GM12878 (cell line): ENCODE results near the gene PPP6R2. TPM values are rescaled to one million over a fixed set of nuclear protein-coding genes. Genes with fewer than 3 reads are reported as not detected.

ENCODE experiments used
- ATAC-seq: fragments of 200-7000 bp; cut with Tn5 transposase; 3 replicates; pipeline ENCODE4 v1.9.1; 2020; ENCODE audit warnings: mild to moderate bottlenecking, moderate library complexity
- BruUV-seq: library from RNA; stranded (reverse); fragments of 400-500 nt; replicated peaks from 2 replicates; lab custom pipeline; 2021; lab: Mats Ljungman, UMichigan
- CTCF ChIA-PET: fragments of 300-600 bp; sonication (Branson Sonifier 250); formaldehyde crosslinking; extraction: SDS; loops from one replicate; lab custom pipeline; 2021; ENCODE audit warnings: inconsistent platforms; lab: Yijun Ruan, JAX
- POLR2A ChIA-PET: fragments of 350-600 bp; formaldehyde crosslinking; extraction: SDS; loops from one replicate; lab custom pipeline; 2021; ENCODE audit warnings: inconsistent platforms; lab: Charles Lee
- RAD21 ChIA-PET: fragments of 300-600 bp; sonication (Branson Sonifier 250); formaldehyde crosslinking; loops from one replicate; lab custom pipeline; 2023; ENCODE audit warnings: antibody characterized with exemption; ENCODE audit not compliant: unreplicated experiment; lab: Charles Lee
- SMC1A ChIA-PET: fragments of 300-600 bp; sonication (Branson Sonifier 250); formaldehyde crosslinking; loops from one replicate; lab custom pipeline; 2023; ENCODE audit not compliant: unreplicated experiment, uncharacterized antibody; lab: Charles Lee
- DNase-seq: peaks from one replicate; pipeline ENCODE4 v3.0.0-alpha.2; 2011; ENCODE audit warnings: low read depth, low spot score
- FAIRE-seq: peaks from 3 replicates; lab custom pipeline; 2011; peaks lifted over from hg19 to GRCh38; lab: Jason Lieb, UNC
- H2AFZ ChIP-seq: 2 replicates; pipeline ENCODE4 v1.6.0; 2011; ENCODE audit warnings: low read depth, low read length, control low read depth; ENCODE audit not compliant: control insufficient read depth
- H3K27ac ChIP-seq: 2 replicates; pipeline ENCODE4 v1.5.1; 2011; ENCODE audit warnings: control low read depth; ENCODE audit not compliant: control insufficient read depth, insufficient read depth
- H3K27me3 ChIP-seq, 2 experiments: replicated peaks in 1 of 2; 2 replicates each; pipeline versions ENCODE4 v1.6.0 to v1.6.1; 2011; ENCODE audit warnings: low read length in 1 of 2; ENCODE audit not compliant: control insufficient read depth in 2 of 2, insufficient read depth in 2 of 2
- H3K36me3 ChIP-seq, 2 experiments: 2 replicates each; pipeline ENCODE4 v1.5.1; 2011; ENCODE audit warnings: low read length in 1 of 2; ENCODE audit not compliant: control insufficient read depth in 2 of 2, insufficient read depth in 2 of 2
- H3K4me1 ChIP-seq: 2 replicates; pipeline ENCODE4 v1.6.1; 2011; ENCODE audit warnings: mild to moderate bottlenecking, low read length, moderate library complexity, mixed read lengths; ENCODE audit not compliant: control insufficient read depth, insufficient read depth
- H3K4me2 ChIP-seq: 2 replicates; pipeline ENCODE4 v1.6.0; 2011; ENCODE audit warnings: control low read depth; ENCODE audit not compliant: control insufficient read depth, insufficient read depth
- H3K4me3 ChIP-seq: fragments of 200-600 bp; sonication (generic); 2 replicates; pipeline ENCODE4 v1.5.1; 2016
- H3K79me2 ChIP-seq: 2 replicates; pipeline ENCODE4 v1.6.0; 2011; ENCODE audit warnings: low read length; ENCODE audit not compliant: control insufficient read depth, insufficient read depth
- H3K9ac ChIP-seq: 2 replicates; pipeline ENCODE4 v1.8.0; 2011; ENCODE audit warnings: low read length, control low read depth, mixed read lengths; ENCODE audit not compliant: control insufficient read depth, insufficient read depth
- H3K9me3 ChIP-seq: replicated peaks from 3 replicates; pipeline ENCODE4 v1.5.1; 2011; ENCODE audit warnings: mild to moderate bottlenecking, low read length; ENCODE audit not compliant: control insufficient read depth, insufficient read depth
- H4K20me1 ChIP-seq: 2 replicates; pipeline ENCODE4 v1.6.0; 2011; ENCODE audit not compliant: control insufficient read depth, insufficient read depth
- GATAD2B ChIP-seq: fragments of 450-650 bp; conservative IDR thresholded peaks from 2 replicates; pipeline ENCODE4 v1.6.1; 2017; ENCODE audit warnings: low read depth, mild to moderate bottlenecking, moderate library complexity
- LARP7 ChIP-seq: fragments of 450-650 bp; IDR thresholded peaks from 2 replicates; pipeline ENCODE4 v1.6.1; 2017; ENCODE audit warnings: mild to moderate bottlenecking
- NR2C1 ChIP-seq: fragments of 450-650 bp; IDR thresholded peaks from 2 replicates; pipeline ENCODE4 v1.6.1; 2017; ENCODE audit warnings: antibody characterized with exemption, mild to moderate bottlenecking, moderate library complexity
- RB1 ChIP-seq: fragments of 450-650 bp; formaldehyde crosslinking; IDR thresholded peaks from 2 replicates; pipeline ENCODE4 v1.6.1; 2017; ENCODE audit warnings: mild to moderate bottlenecking, borderline replicate concordance
- RUNX3 ChIP-seq: IDR thresholded peaks from 2 replicates; pipeline ENCODE4 v1.6.1; 2012; ENCODE audit warnings: low read length, inconsistent platforms
- WGBS: methylation state at CpG from one replicate; pipeline ENCODE4 v1.1.6; 2016; ENCODE audit warnings: low lambda C conversion rate; ENCODE audit not compliant: insufficient replicate concordance, insufficient coverage; ENCODE audit errors: missing lambda C conversion rate; 5-methylcytosine and 5-hydroxymethylcytosine counted together
- in situ Hi-C: fragments of 300-500 bp; cut with MboI; formaldehyde crosslinking; loops from 9 replicates; pipeline ENCODE4 v1.14.3; 2018; ENCODE audit warnings: mixed read lengths
- intact Hi-C: fragments of 100-400 bp; cut with micrococcal nuclease; formaldehyde crosslinking; loops from one replicate; pipeline ENCODE4 v1.14.2; 2022; ENCODE audit not compliant: unreplicated experiment
- polyA plus RNA-seq, 11 experiments: library from polyadenylated mRNA; depleted of rRNA in 4 of 11; unstranded in 6 of 11; stranded (reverse) in 5 of 11; fragments of >200 nt; fragmentation: Nextera tagmentation in 4 of 11; fragmentation: Illumina TruSeq in 1 of 11; extraction: Ambion mirVana in 4 of 11; extraction: Trizol in 1 of 11; gene quantifications; 1 replicate in 1 of 11; 2 replicates in 10 of 11; pipeline versions ENCODE4 v1.2.1 to v1.2.3, GENCODE V29; 2011 to 2016; ENCODE audit warnings: inconsistent platforms in 2 of 11, missing spikeins in 2 of 11, low read depth in 1 of 11
- total RNA-seq, 4 experiments: library from RNA; depleted of rRNA in 3 of 4; stranded (reverse); fragments of >200 nt in 3 of 4; fragmentation: Illumina TruSeq in 1 of 4; extraction: Trizol in 1 of 4; gene quantifications; 2 replicates each; pipeline versions ENCODE4 v1.2.1 to v1.2.3, GENCODE V29; 2013 to 2021
- TF ChIP-seq, protein P1 (sequence below): fragments of 450-650 bp; IDR thresholded peaks from 2 replicates; pipeline ENCODE4 v1.6.1; 2016; ENCODE audit warnings: mild to moderate bottlenecking

Gene PPP6R2
- total and polyA plus RNA-seq, 10 of the 15 experiments (the other 5 are each of a cell fraction or from before 2014, with no cell fraction given) = 0.29 to 52.6 (median 25.4) TPM

DNA sequence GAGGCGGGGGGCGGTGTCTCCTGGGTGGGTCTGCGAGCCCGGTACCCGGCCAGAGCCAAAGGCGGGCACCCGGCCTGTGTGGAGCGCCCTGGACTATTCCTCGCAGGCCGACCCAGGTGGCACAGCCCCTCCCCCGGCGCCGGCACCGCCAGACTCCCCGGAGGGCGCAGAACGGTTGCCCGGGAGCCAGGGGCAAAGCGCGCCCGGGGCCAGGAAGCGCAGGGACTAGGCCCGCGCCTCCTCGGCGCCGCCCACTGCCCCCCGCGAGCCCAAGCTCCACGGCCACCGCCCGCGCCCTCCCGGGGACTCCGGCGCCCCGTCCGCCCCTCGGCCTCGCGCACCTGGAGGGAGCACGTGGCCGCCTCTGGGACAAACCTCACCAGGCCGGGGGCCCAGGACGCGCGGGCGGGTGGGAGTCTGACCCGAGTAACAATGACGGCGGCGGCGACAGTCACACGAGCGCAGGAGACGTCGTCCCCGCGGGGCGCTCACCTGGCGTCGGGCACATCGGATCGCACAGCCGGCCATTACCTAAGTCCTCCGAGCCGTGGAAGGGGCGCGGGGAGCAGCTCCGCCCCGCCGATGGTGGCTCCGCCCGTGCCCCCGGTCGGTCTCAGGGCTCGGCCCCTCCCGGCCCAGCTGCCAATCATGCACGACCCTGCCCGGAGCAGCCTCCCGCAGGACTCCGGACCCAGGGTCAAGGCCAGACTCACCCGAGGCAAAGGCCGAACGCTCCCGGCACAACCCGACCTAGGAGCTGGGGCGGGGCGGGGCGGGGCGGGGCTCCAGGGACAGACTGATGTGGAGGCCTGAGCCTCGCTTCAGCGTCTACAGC, 43.1 kb upstream of the PPP6R2 start:
- Histone ChIP-seq H3K27ac (no peak overlapping the region), H3K4me1 (peaks cover 41% of the 10 kb centered on the region), H3K4me2 (peak overlapping the region; percentile 55), H3K4me3 (peak overlapping the region; percentile 47; the same call in 1 of the 2 replicates), H3K79me2 (peaks cover 77% of the 10 kb centered on the region), H2AFZ (no peak overlapping the region), H3K9me3 (no peaks in the 10 kb centered on the region), H3K27me3 (no peaks in the 10 kb centered on the region), H4K20me1 (peaks cover 4% of the 10 kb centered on the region), H3K36me3 (peaks cover 2 to 3% of the 10 kb centered on the region in 2 experiments; a peak in 2 of 4 replicates), H3K9ac (no peak overlapping the region)
- in situ Hi-C loops = no loop called here
- POLR2A ChIA-PET = interaction anchor here (1.6 kb wide), 1 partner anchor 23 kb away, joined by 3 read pairs; no protein-coding TSS in a partner anchor
- no peak for FAIRE-seq
- 0 out of 2 replicates have a peak, but pooled peaks have one; percentile 12 for TF ChIP-seq LARP7
- TF ChIP-seq, protein P1, sequence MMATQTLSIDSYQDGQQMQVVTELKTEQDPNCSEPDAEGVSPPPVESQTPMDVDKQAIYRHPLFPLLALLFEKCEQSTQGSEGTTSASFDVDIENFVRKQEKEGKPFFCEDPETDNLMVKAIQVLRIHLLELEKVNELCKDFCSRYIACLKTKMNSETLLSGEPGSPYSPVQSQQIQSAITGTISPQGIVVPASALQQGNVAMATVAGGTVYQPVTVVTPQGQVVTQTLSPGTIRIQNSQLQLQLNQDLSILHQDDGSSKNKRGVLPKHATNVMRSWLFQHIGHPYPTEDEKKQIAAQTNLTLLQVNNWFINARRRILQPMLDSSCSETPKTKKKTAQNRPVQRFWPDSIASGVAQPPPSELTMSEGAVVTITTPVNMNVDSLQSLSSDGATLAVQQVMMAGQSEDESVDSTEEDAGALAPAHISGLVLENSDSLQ = 0 out of 2 replicates have a peak, but pooled peaks have one; percentile 18
- TF ChIP-seq NR2C1 = peak; percentile 1; the same call in 1 of the 2 replicates
- 0 out of 2 replicates have a peak, but pooled peaks have one; percentile 39 for TF ChIP-seq GATAD2B
- TF ChIP-seq RB1 = no peak
- TF ChIP-seq RUNX3 = no peak
- RAD21 ChIA-PET = no interaction called here
- peak; percentile 3; the same call in 1 of the 3 replicates for ATAC-seq
- intact Hi-C loops = no loop called here
- CTCF ChIA-PET = interaction anchor here (1.1 to 1.2 kb wide), 2 partner anchors 24 to 35 kb away, joined by 3 read pairs; no protein-coding TSS in a partner anchor
- no peak for DNase-seq
- SMC1A ChIA-PET = no interaction called here
- 76% methylated on average over 44 of the region's 93 CpGs for WGBS
- BruUV-seq = no TSS peak
